GM21390 (cell line): Measurements from ENCODE around the gene IGF2.
"Not testable (repeated sequence)": the region's sequence is repeated elsewhere in the genome, so short reads cannot be mapped to it uniquely, and the experiment has no call there.

Experiments
- ATAC-seq: cut with Tn5 transposase; IDR thresholded peaks from one replicate; pipeline ENCODE4 v1.9.1; 2021; ENCODE audit not compliant: unreplicated experiment

IGF2 gene

GRCh38 chr11:2124736-2125484, 14.3 kb downstream of the IGF2 start:
- not testable (repeated sequence) for ATAC-seq

- no peak for ATAC-seq
Observed at GRCh38 chr11:2123628-2123960, 15.6 kb downstream of the IGF2 start.

GRCh38 chr11:2122907-2123627, 16.1 kb downstream of the IGF2 start:
- no peak for ATAC-seq

- ATAC-seq, result no peak
Observed at GRCh38 chr11:2122222-2122906, 16.8 kb downstream of the IGF2 start.

GRCh38 chr11:2121227-2122130, 17.7 kb downstream of the IGF2 start:
- ATAC-seq, result no peak

GRCh38 chr11:2120359-2121100, 18.7 kb downstream of the IGF2 start:
- no peak for ATAC-seq

- ATAC-seq, result no peak
Observed at GRCh38 chr11:2118677-2119076, 20.5 kb downstream of the IGF2 start.

GRCh38 chr11:2116680-2117079, 22.5 kb downstream of the IGF2 start:
- no peak for ATAC-seq

- ATAC-seq, result no peak
Observed at GRCh38 chr11:2115308-2115707, 23.9 kb downstream of the IGF2 start.

GRCh38 chr11:2114430-2115241, 24.6 kb downstream of the IGF2 start:
- ATAC-seq, result no peak

GRCh38 chr11:2113776-2114175, 25.4 kb downstream of the IGF2 start:
- no peak for ATAC-seq

- ATAC-seq, result no peak
Observed at GRCh38 chr11:2110521-2110920, 28.7 kb downstream of the IGF2 start.

- no peak for ATAC-seq
Observed at GRCh38 chr11:2109541-2110019, 29.6 kb downstream of the IGF2 start.

- ATAC-seq, result no peak
Observed at GRCh38 chr11:2108675-2109491, 30.3 kb downstream of the IGF2 start.

GRCh38 chr11:2107941-2108630, 31.1 kb downstream of the IGF2 start:
- no peak for ATAC-seq

GRCh38 chr11:2107521-2107920, 31.7 kb downstream of the IGF2 start:
- no peak for ATAC-seq

GRCh38 chr11:2106583-2107209, 32.5 kb downstream of the IGF2 start:
- no peak for ATAC-seq
